NT2/D1 (cell line): ENCODE measurements around the gene OR51M1.

Experiments
- SUZ12 ChIP-seq: IDR thresholded peaks from 2 replicates; pipeline ENCODE4 v1.6.1; 2011; ENCODE audit not compliant: insufficient read length, insufficient read depth; ENCODE audit errors: extremely low read depth
- YY1 ChIP-seq: IDR thresholded peaks from 2 replicates; pipeline ENCODE4 v1.6.1; 2011; ENCODE audit not compliant: insufficient read length, insufficient read depth
- ZNF274 ChIP-seq: IDR thresholded peaks from 2 replicates; pipeline ENCODE4 v1.6.1; 2011; ENCODE audit warnings: mild to moderate bottlenecking, low read depth, low read length

DNA sequence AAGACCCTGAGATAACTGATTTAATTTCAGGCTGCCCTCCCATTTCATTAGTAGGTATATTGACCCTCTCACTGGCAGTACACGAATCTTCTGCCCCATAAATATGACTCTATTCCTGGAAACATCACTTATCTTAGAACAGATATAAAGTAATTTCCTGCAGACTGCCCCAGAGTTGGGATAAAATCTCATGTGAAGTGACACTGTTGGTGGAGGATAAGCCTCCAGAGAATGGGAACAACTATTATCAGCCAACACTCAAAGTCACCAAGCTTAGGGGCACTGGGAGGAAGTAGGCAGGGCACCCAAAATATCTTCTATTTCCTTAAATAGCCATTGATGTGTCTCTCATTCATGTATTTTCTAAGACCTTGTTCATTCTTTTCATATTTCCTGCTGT is 48.4 kb upstream of the OR51M1 start:
- TF ChIP-seq YY1 (no peak), SUZ12 (no peak), ZNF274 (no peak)
